RWPE1 (cell line): ENCODE measurements around the gene SPINK14.

ENCODE experiments used
- CTCF ChIA-PET: fragments of 350-600 bp; sonication (Branson Sonifier 250); formaldehyde crosslinking; extraction: SDS; loops from one replicate; lab custom pipeline; 2021; lab: Yijun Ruan, JAX
- POLR2A ChIA-PET: fragments of 400-600 bp; formaldehyde crosslinking; extraction: SDS; loops from one replicate; lab custom pipeline; 2020; ENCODE audit warnings: antibody characterized with exemption; ENCODE audit not compliant: low non-redundant PET; lab: Yijun Ruan, JAX
- DNase-seq: peaks from one replicate; pipeline ENCODE4 v3.0.0; 2012; ENCODE audit warnings: low spot score
- H3K27ac ChIP-seq: fragments of 450-650 bp; 2 replicates; pipeline ENCODE4 v1.5.1; 2017
- TF ChIP-seq, protein P1 (sequence below): fragments of 450-650 bp; conservative IDR thresholded peaks from 2 replicates; pipeline ENCODE4 v1.5.1; 2017; ENCODE audit warnings: low read depth, mild to moderate bottlenecking

The SPINK14 gene

GRCh38 chr5:148162038-148162437 lies 6.3 kb upstream of the SPINK14 start:
- POLR2A ChIA-PET, result no interaction called here
- TF ChIP-seq, protein P1, sequence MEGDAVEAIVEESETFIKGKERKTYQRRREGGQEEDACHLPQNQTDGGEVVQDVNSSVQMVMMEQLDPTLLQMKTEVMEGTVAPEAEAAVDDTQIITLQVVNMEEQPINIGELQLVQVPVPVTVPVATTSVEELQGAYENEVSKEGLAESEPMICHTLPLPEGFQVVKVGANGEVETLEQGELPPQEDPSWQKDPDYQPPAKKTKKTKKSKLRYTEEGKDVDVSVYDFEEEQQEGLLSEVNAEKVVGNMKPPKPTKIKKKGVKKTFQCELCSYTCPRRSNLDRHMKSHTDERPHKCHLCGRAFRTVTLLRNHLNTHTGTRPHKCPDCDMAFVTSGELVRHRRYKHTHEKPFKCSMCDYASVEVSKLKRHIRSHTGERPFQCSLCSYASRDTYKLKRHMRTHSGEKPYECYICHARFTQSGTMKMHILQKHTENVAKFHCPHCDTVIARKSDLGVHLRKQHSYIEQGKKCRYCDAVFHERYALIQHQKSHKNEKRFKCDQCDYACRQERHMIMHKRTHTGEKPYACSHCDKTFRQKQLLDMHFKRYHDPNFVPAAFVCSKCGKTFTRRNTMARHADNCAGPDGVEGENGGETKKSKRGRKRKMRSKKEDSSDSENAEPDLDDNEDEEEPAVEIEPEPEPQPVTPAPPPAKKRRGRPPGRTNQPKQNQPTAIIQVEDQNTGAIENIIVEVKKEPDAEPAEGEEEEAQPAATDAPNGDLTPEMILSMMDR, result no peak
- no peak overlapping the region for H3K27ac ChIP-seq
- CTCF ChIA-PET, result interaction anchor here (1.5 kb wide), 1 partner anchor 569 kb away, joined by 4 read pairs; no protein-coding TSS in a partner anchor
- no peak for DNase-seq

DNA sequence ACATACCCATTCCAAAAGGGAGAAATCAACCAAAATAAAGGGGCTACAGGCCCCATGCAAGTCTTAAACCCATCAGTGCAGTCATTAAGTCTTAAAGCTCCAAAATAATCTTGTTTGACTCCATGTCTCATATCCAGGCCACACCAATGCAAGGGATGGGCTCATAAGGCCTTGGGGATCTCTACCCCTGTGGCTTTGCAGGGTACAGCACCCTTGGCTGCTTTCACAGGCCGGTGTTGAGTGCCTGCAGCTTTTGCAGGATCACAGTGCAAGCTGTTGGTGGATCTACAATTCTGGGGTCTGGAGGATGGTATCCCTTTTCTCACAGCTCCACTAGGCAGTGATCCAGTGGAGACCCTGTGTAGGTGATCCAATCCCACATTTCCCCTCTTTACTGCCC lies 5.0 kb upstream of the SPINK14 start:
- no peak overlapping the region for H3K27ac ChIP-seq
- DNase-seq, result no peak
- TF ChIP-seq, protein P1, result no peak
- CTCF ChIA-PET, result interaction anchor here (0.7 kb wide), 1 partner anchor 952 kb away, joined by 3 read pairs; no protein-coding TSS in a partner anchor
- POLR2A ChIA-PET, result no interaction called here

DNA sequence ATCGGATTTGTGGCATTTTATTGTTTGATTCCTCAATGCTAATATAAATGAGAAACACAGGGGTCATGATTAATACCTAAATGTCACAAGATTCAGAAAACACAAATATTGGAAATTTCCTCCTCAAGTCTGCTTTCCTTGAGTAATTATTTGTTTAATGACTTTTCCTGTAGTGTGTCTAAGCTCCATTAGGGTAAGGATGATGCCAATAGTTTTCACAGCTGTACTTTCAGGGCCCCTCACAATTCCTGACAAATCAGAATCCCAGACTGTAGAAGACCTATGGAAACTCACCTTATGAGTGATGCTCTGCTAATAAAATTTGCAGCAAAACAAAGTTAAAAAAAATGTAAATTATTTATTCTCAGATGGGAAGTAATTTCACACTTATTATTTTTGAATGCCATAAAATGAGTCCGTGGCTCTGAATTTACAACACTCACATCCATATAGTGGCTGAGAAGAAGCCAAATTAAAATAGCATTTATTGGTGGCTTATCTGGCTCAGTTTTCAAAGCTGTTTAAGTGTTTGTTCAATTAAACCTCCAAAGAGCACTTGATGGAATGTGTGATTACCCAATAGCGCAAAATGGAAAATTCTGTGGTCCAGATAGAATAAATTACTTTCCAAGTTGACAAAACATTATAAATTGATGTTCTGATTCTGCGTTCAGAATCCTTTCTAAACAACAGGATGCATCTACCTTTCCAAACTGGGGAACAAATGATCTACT lies 1.6 kb upstream of the SPINK14 start:
- no peak for DNase-seq
- CTCF ChIA-PET, result interaction anchor here (0.6 kb wide), 2 partner anchors 24 to 51 kb away, joined by 3 to 9 read pairs; no protein-coding TSS in a partner anchor
- POLR2A ChIA-PET, result no interaction called here
- H3K27ac ChIP-seq, result no peak overlapping the region
- TF ChIP-seq, protein P1, result no peak

GRCh38 chr5:148172377-148172776 lies 4.0 kb downstream of the SPINK14 start:
- ChIA-PET CTCF (no interaction called here), POLR2A (no interaction called here)
- no peak for DNase-seq
- TF ChIP-seq, protein P1, result no peak
- no peak overlapping the region for H3K27ac ChIP-seq

- ChIA-PET CTCF (interaction anchor here (0.6 kb wide), 1 partner anchor 219 kb away, joined by 3 read pairs; no protein-coding TSS in a partner anchor), POLR2A (no interaction called here)
- H3K27ac ChIP-seq, result no peak overlapping the region
Observed at GRCh38 chr5:148176480-148176879, 8.1 kb downstream of the SPINK14 start.

GRCh38 chr5:148177207-148177606 lies 8.9 kb downstream of the SPINK14 start:
- ChIA-PET CTCF (no interaction called here), POLR2A (interaction anchor here (0.7 kb wide), 1 partner anchor 221 kb away, joined by 3 read pairs; no protein-coding TSS in a partner anchor)
- no peak for DNase-seq
- TF ChIP-seq, protein P1, result no peak
- no peak overlapping the region for H3K27ac ChIP-seq

More at GRCh38 chr5:148176480-148176879, 8.1 kb downstream of the SPINK14 start:
- DNase-seq, result no peak
- TF ChIP-seq, protein P1, result no peak
